Fibroblast of pulmonary artery (primary cell): ENCODE data around the gene RNF207.

Experiments
- DNase-seq: peaks from one replicate; pipeline ENCODE4 v3.0.0-alpha.2; 2010; ENCODE audit warnings: low read depth
- H3K4me3 ChIP-seq: replicated peaks from 2 replicates; pipeline ENCODE4 v1.5.1; 2011; ENCODE audit warnings: low read depth, mild to moderate bottlenecking, control low read depth, low read length, moderate library complexity
- CTCF ChIP-seq: IDR thresholded peaks from 2 replicates; pipeline ENCODE4 v1.5.1; 2011; ENCODE audit warnings: mild to moderate bottlenecking, control low read depth, low read length, inconsistent platforms; ENCODE audit errors: missing control alignments

RNF207 gene

GRCh38 chr1:6234502-6235295, 28.8 kb downstream of the RNF207 start:
- no peak for DNase-seq
- no peak for TF ChIP-seq CTCF
- peak overlapping the region; percentile 75 for H3K4me3 ChIP-seq

- TF ChIP-seq CTCF: no peak
- DNase-seq: no peak
- H3K4me3 ChIP-seq: peak overlapping the region; percentile 75
Observed at GRCh38 chr1:6235296-6235677, 29.4 kb downstream of the RNF207 start.

GRCh38 chr1:6237093-6237492, 31.2 kb downstream of the RNF207 start:
- no peak for TF ChIP-seq CTCF
- no peak for DNase-seq
- no peak overlapping the region for H3K4me3 ChIP-seq

GRCh38 chr1:6239213-6239752, 33.4 kb downstream of the RNF207 start:
- DNase-seq: no peak
- TF ChIP-seq CTCF: no peak
- H3K4me3 ChIP-seq: no peak overlapping the region

- TF ChIP-seq CTCF: no peak
Observed at GRCh38 chr1:6239950-6240768, 34.2 kb downstream of the RNF207 start.

GRCh38 chr1:6241107-6241886, 35.4 kb downstream of the RNF207 start:
- no peak for DNase-seq
- TF ChIP-seq CTCF: no peak
- H3K4me3 ChIP-seq: no peak overlapping the region

More at GRCh38 chr1:6239950-6240768, 34.2 kb downstream of the RNF207 start:
- no peak for DNase-seq
- no peak overlapping the region for H3K4me3 ChIP-seq
